Epithelial cell of prostate (primary cell): ENCODE data around the gene CAND2.
A peak's percentile ranks its signal among the peaks of the same experiment; 100 is the strongest.
"Not testable (repeated sequence)": the region's sequence is repeated elsewhere in the genome, so short reads cannot be mapped to it uniquely, and the experiment has no call there.

Experiments
- DNase-seq: peaks from one replicate; pipeline ENCODE4 v3.0.0-alpha.2; 2011; ENCODE audit warnings: low read depth, low spot score
- H3K27ac ChIP-seq: fragments of 450-650 bp; 2 replicates; pipeline ENCODE4 v1.5.1; 2017; ENCODE audit warnings: mild to moderate bottlenecking

The CAND2 gene

GRCh38 chr3:12824299-12824698 lies 27.8 kb downstream of the CAND2 start:
- DNase-seq: no peak
- H3K27ac ChIP-seq: no peak overlapping the region

- DNase-seq: no peak
- H3K27ac ChIP-seq: no peak overlapping the region
These were observed 28.7 kb downstream of the CAND2 start for GRCh38 chr3:12825156-12825555.

- peak overlapping the region; percentile 91 for H3K27ac ChIP-seq
These were observed 32.3 kb downstream of the CAND2 start for GRCh38 chr3:12828751-12829150.

DNA sequence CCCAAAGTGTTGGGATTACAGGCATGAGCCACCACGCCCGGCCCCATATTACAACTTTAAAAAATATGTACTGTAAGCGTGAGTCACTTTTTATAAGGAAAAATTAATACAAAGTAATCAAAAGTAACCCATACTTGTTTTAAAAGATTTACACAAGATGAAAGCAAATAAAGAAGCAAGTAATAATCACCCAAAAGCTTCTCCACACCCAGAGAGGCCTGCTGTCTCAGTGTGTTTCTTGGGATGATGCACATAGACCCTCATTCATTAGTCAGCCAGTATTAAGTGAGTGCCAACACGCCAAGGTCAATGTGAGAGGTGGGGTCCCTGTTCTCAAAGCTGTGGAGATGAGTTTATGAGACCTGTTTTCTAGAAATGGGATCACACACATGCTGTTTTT lies 32.9 kb downstream of the CAND2 start:
- DNase-seq: no peak
- H3K27ac ChIP-seq: peak overlapping the region; percentile 91

More at GRCh38 chr3:12828751-12829150, 32.3 kb downstream of the CAND2 start:
- no peak for DNase-seq

DNA sequence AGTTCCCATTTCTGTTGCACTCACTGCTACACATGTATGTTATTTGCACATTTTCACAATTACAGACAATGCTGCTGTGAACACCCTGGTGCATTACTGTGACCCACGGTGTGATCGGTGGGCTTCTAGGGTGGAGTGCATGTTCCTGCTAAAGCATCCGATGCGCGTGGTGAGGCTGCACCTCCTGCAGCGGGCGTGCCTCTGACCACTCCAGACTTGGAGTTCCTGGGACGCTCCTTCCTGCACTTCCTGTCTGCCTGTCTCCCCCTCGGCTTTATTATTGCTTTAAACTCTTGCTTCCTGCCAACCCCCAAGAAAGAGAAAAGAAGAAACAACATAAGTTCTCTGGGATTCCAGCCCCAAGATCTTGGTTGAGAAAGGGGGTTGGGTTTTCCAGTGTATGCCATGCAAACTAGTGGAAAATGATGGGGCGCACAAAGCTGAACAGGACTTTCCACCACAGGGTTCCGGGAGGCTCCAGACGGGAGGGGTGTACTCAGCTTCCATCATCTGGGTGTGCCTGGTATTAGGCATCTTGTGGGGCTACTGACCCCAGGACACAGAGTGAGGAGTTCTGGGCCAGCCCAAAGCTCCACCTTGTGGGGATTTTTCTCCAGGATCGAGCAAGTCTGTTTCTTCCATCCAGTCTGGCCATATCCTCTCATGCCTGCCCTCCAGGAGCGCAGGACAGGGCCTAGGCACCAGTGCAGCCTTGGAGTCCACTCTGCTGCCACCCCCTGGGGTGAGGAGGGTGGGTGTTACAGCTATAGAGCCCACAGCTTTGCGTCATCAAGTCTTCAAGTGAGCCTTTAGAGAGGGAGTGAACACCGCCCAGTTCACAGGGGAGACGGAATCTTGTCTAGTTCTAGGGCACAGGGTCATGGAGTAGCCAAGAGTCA lies 33.7 kb downstream of the CAND2 start:
- H3K27ac ChIP-seq: peak overlapping the region; percentile 91
- no peak for DNase-seq

GRCh38 chr3:12830785-12831156 lies 34.3 kb downstream of the CAND2 start:
- H3K27ac ChIP-seq: peak overlapping the region; percentile 91
- no peak for DNase-seq

GRCh38 chr3:12831301-12831866 lies 34.9 kb downstream of the CAND2 start:
- no peak for DNase-seq
- H3K27ac ChIP-seq: peak overlapping the region; percentile 91

DNA sequence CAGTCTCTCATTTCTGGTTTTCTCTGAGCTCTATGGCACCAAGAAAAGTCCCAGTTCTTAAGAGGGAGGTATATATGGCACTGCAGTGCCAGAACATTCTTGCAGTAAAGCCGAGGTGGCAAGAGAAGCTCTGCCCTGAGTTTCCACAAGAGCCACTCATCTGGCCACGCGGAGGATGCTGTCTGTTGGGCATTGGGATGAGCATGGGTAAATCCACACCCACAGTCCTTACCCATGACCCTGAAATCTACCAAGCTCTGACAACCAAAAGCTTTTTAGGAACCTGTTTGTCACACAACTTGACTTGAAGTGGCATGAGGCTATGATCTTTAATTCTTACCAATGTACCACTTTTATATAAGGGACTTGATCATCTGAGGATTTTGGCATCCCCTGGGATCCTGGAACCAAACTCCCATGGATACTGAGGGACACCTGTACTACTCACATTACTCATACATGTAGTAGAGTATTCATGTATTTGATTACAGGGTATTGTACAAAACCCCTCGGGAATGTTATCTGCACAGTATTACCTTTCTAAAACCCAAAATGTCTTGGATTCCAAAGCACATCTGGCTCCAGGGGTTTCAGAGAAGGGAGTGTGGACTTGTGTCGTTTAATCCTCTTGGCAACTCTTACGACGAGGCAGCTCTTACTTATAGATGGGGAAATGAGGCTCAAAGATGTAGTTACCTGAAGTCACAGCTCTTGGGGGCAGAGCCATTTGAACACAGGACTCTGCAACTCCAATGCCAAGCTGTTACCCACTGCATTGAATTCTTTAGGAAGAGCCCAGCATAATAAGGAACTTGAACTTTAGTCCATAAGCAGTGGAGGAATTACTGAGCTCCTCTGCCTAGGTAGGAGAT lies 36.1 kb downstream of the CAND2 start:
- peak overlapping the region; percentile 91 for H3K27ac ChIP-seq
- DNase-seq: no peak

DNA sequence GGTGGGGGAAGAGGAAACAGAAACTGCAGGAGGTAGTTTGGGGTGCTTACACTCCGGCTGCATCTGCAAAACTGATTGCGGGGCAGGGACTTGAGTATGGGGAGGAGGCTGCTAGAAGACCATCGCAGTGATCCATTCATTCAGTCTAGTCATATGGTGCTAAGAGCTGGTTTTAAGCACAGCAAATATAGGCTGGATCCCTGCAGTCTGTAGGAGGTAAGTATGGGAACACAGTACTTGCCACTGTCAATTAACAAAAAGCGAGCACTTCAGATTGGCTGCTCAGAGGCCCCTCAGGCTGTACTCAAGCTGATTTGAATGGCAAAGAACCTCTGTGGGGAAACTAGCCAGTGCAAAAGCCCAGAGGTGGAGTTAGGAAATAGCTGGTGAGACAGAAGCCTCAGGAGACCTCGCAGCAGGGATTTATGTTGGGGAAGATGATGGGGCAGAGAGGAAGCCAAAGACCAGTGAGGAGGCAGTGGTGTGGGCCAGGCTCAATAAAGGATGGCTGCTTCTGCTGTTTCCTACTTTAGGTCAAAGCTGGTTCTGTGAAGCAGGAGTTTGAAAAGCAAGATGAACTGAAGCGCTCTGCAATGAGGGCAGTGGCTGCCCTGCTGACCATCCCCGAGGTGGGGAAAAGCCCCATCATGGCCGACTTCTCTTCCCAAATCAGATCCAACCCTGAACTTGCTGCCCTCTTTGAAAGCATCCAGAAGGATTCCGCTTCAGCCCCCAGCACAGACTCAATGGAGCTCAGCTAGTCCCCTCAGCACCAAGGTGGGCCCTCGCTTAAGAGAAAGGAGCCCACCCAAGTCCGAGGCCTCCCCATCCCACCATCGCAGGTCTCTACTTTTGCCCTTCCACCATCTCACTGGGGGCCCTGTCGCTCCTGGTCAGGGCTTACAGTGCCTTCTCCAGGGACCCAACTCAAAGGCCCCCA lies 37.0 kb downstream of the CAND2 start:
- peak overlapping the region; percentile 91 for H3K27ac ChIP-seq
- no peak for DNase-seq

GRCh38 chr3:12835052-12835665 lies 38.7 kb downstream of the CAND2 start:
- DNase-seq: no peak
- H3K27ac ChIP-seq: no peak overlapping the region

DNA sequence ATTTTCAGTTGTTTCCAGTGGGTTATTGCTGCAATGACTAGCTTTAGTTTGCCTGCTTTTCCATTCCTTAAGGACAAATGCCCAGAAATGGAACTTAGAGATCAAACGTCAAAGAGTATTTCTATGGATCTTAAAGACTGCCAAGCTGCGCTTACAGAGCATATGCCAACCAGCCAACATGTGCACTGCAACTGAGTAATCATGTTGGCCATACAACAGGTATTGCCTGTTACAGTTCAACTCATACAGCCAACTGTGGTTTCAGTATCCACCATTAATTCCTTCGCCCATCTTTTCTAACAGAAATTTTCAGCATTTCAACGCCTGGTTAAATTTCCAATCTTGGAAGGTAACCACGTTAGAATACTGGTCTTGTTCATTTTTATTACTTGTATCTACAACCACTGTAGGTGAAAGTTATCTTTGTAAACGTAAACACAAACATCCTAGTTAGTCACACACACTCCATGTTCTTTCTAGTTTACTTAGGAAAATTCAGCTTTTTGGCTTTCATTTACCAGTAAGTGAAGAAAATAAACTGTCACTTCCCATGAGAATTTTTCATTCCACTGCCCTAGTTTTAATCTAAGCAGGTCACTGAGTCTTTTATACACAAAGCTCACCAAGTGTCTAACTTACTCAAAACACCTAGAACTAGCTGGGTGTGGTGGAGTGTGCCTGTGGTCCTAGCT lies 41.0 kb downstream of the CAND2 start:
- H3K27ac ChIP-seq: peak overlapping the region; percentile 36
- DNase-seq: no peak

DNA sequence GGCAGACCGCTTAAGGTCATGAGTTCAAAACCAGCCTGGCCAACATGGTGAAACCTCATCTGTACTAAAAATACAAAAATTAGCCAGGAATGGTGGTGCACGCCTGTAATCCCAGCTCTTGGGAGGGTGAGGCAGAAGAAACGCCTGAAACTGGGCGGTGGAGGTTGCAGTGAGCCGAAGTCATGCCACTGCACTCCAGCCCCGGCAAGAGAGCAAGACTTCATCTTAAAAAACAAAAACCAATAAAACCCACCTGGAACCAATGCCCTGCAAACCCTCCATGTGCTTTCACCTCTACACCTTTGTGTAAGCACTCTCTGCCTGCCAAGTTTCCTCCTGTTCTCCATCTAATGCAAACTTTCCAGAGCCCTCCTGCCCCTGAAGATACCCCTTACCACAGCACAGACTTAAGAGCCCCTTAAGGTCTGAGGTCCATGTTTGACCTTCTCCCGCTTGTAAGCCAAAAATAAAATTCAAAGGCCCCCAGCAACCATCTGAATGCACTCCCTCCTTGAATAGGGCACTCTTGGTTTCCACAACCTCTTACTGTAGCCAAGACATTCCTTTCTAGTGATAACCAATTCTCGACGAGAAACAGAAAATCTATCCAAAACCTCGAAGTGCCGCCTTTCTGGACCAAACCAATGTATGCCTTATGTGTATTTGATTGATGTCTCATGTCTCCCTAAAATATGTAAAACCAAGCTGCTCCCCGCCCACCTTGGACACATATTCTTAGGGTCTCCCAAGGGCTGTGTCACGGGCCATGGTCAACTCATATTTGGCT lies 41.9 kb downstream of the CAND2 start:
- DNase-seq: no peak
- H3K27ac ChIP-seq: peak overlapping the region; percentile 36

DNA sequence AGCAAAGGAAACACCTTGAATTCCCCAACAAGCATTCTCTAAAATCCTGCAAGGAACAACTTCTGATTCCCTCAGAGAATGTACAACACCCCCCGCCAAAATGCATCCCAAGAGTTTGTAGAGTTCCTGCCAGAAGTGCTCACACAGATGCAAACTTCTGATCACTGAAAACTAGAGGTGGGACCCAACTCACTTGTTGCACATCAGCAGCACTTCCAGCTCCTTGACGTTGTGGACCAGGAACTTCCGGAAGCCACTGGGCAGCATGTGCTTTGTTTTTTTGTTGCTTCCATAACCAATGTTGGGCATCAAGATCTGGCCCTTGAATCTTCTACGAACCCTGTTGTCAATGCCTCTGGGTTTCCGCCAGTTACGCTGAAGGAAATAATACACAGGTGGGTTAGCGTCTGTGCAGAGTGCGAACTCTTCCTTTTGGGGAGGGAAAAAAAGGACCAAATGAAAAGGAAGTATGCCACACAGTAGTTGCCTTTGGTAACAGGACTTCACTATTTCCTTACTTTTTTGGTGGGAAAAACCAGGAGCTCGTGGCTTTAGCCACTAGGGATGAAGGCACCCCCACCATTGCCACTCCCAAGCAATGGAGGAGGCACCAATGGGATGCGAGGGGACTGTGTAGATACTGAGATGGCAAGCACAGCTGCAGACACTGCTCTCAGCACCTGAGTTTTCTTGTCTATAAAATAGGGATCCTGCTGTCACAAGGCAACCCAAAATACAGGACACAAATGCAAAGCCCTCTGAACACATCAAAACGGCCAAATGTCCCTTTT lies 42.9 kb downstream of the CAND2 start:
- peak overlapping the region; percentile 84 for H3K27ac ChIP-seq
- no peak for DNase-seq

DNA sequence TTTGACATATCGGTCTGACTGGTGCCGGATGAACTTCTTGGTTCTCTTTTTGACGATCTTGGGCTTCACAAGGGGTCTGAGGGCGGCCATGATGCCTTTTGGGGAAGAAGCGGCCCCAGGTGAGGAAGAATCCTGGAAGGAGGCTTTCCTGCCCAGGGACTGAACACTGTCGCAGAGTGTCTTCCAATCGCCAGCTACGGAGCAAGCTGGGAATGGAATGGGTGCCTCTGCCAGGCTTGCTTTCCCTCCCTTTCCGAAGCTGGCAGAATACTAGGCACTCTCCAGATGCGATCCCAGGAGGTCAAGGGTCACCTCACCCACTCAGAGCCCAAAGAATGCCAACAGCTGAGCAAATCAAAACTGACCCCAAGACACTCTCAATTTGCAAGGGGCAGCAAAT lies 43.7 kb downstream of the CAND2 start:
- DNase-seq: not testable (repeated sequence)
- H3K27ac ChIP-seq: peak overlapping the region; percentile 84

GRCh38 chr3:12840591-12841148 lies 44.2 kb downstream of the CAND2 start:
- H3K27ac ChIP-seq: peak overlapping the region; percentile 84
- DNase-seq: no peak

GRCh38 chr3:12841149-12841969 lies 44.9 kb downstream of the CAND2 start, which contains the start of gene RPL32:
Gene RPL32 (minus strand): TSS chr3:12841565. CDS start chr3:12840237, 1,328 bp downstream.
- peak within 1 kb of the TSS; percentile 84 for H3K27ac ChIP-seq
- DNase-seq: peak; percentile 81
